GM12892 (cell line): Measurements from ENCODE around the gene IMPACT.

Experiments
- POLR2A ChIP-seq: IDR thresholded peaks from 2 replicates; pipeline ENCODE4 v1.6.1; 2011; ENCODE audit warnings: low read depth, low read length, control low read depth
- POLR2AphosphoS5 ChIP-seq: IDR thresholded peaks from 2 replicates; pipeline ENCODE4 v1.6.1; 2011; ENCODE audit warnings: low read depth, low read length, control low read depth
- TAF1 ChIP-seq: IDR thresholded peaks from 2 replicates; pipeline ENCODE4 v1.6.1; 2011; ENCODE audit warnings: low read depth, mild to moderate bottlenecking, control low read depth, low read length, borderline replicate concordance

DNA sequence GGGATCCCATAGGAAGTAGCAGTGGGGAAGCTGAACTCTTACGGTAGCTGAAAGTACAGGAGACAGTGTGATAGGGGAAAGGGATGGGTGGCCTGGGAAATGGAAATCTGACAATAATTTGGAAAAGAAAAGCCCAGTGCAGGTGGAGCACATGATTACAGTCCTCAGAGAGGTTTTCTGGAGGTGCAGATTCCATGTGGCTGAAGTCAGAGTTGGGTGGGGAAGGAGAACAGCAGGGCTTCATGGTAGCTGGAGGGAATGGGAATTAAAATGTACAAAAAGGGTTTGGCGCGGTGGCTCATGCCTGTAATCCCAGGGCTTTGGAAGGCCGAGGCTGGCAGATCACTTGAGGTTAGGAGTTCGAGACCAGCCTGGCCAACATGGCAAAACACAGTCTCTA is 46.1 kb downstream of the IMPACT start:
- TF ChIP-seq TAF1 (no peak), POLR2A (no peak), POLR2AphosphoS5 (no peak)
